HepG2 (cell line): ENCODE measurements around the gene TMEM63C. TPM values are rescaled to one million over a fixed set of nuclear protein-coding genes. Genes with fewer than 3 reads are reported as not detected.
A peak's percentile ranks its signal among the peaks of the same experiment; 100 is the strongest.

Experiments used
- GATAD1 ChIP-seq: IDR thresholded peaks from 2 replicates; pipeline ENCODE4 v1.6.1; 2016; ENCODE audit warnings: missing genetic modification reagents, missing compliant biosample characterization
- HDAC1 ChIP-seq: sonication (generic); formaldehyde crosslinking; IDR thresholded peaks from 2 replicates; pipeline ENCODE4 v1.5.1; 2020; ENCODE audit warnings: mild to moderate bottlenecking, missing genetic modification reagents
- MEIS1 ChIP-seq: sonication (generic); formaldehyde crosslinking; IDR thresholded peaks from 2 replicates; pipeline ENCODE4 v1.9.0; 2021; ENCODE audit warnings: mild to moderate bottlenecking, missing genetic modification reagents, moderate library complexity, borderline replicate concordance
- MEIS2 ChIP-seq: sonication (generic); formaldehyde crosslinking; IDR thresholded peaks from 2 replicates; pipeline ENCODE4 v1.9.0; 2021; ENCODE audit warnings: mild to moderate bottlenecking, missing genetic modification reagents
- MTF2 ChIP-seq: sonication (generic); formaldehyde crosslinking; IDR thresholded peaks from 2 replicates; pipeline ENCODE4 v1.5.0; 2020; ENCODE audit warnings: missing genetic modification reagents, borderline replicate concordance
- NCOA2 ChIP-seq: sonication (generic); formaldehyde crosslinking; IDR thresholded peaks from 2 replicates; pipeline ENCODE4 v1.8.0; 2022; ENCODE audit warnings: inconsistent platforms
- SAP130 ChIP-seq: IDR thresholded peaks from 2 replicates; pipeline ENCODE4 v1.6.1; 2016; ENCODE audit warnings: low read depth
- ZFX ChIP-seq: sonication (generic); formaldehyde crosslinking; IDR thresholded peaks from 2 replicates; pipeline ENCODE4 v1.4.0; 2020; ENCODE audit warnings: mild to moderate bottlenecking, low read depth, missing genetic modification reagents, moderate library complexity
- ZNF547 ChIP-seq: sonication (generic); formaldehyde crosslinking; IDR thresholded peaks from 2 replicates; pipeline ENCODE4 v1.5.1; 2020; ENCODE audit warnings: mild to moderate bottlenecking, missing genetic modification reagents
- ZNF652 ChIP-seq: IDR thresholded peaks from 2 replicates; pipeline ENCODE4 v1.6.1; 2016; ENCODE audit warnings: low read depth, borderline replicate concordance
- ZNF687 ChIP-seq: sonication (generic); formaldehyde crosslinking; IDR thresholded peaks from 2 replicates; pipeline ENCODE4 v1.5.1; 2020; ENCODE audit warnings: mild to moderate bottlenecking, missing genetic modification reagents, moderate library complexity
- polyA plus RNA-seq, 8 experiments: library from polyadenylated mRNA; depleted of rRNA in 3 of 8; stranded (reverse) in 7 of 8; unstranded in 1 of 8; fragments of >200 nt; fragmentation: Illumina TruSeq in 4 of 8; extraction: Trizol in 4 of 8; gene quantifications; 2 replicates each; pipeline versions ENCODE4 v1.2.1 to v1.2.3, GENCODE V29; 2011 to 2016; ENCODE audit warnings: low read depth in 4 of 8, missing spikeins in 1 of 8, mixed read lengths in 1 of 8; ENCODE audit not compliant: insufficient read depth in 1 of 8
- total RNA-seq, 5 experiments: library from RNA; depleted of rRNA; stranded (reverse); fragments of >200 nt; fragmentation: Illumina TruSeq; extraction: Trizol; gene quantifications; 2 replicates each; pipeline ENCODE4 v1.2.3, GENCODE V29; 2016; ENCODE audit warnings: low read depth in 1 of 5
- TF ChIP-seq, protein P1 (sequence below): sonication (generic); formaldehyde crosslinking; IDR thresholded peaks from 2 replicates; pipeline ENCODE4 v1.5.0; 2020; ENCODE audit warnings: mild to moderate bottlenecking, missing genetic modification reagents, borderline replicate concordance
- TF ChIP-seq, protein P2 (sequence below): sonication (generic); formaldehyde crosslinking; IDR thresholded peaks from 2 replicates; pipeline ENCODE4 v1.5.0; 2020; ENCODE audit warnings: mild to moderate bottlenecking, missing genetic modification reagents, moderate library complexity
- TF ChIP-seq, protein P3 (sequence below): IDR thresholded peaks from 2 replicates; pipeline ENCODE4 v1.6.1; 2012; ENCODE audit warnings: inconsistent platforms

The TMEM63C gene
- total and polyA plus RNA-seq, 2 of the 13 experiments (the other 11 are each of a cell fraction or from before 2014, with no cell fraction given): 0.17 to 0.27 TPM

GRCh38 chr14:77181603-77182437, at the start of gene TMEM63C (continued):
- TF ChIP-seq GATAD1 (CRISPR knock-in tag) (no peak), MTF2 (peak; percentile 53; the same call in 1 of the 2 replicates), ZNF547 (CRISPR knock-in tag) (0 out of 2 replicates have a peak, but pooled peaks have one; percentile 52), NCOA2 (CRISPR knock-in tag) (no peak), MEIS1 (CRISPR knock-in tag) (peak; percentile 30; the same call in 1 of the 2 replicates), ZNF652 (CRISPR knock-in tag) (no peak), ZFX (CRISPR knock-in tag) (peak; percentile 17; the same call in 1 of the 2 replicates), MEIS2 (CRISPR knock-in tag) (0 out of 2 replicates have a peak, but pooled peaks have one; percentile 36), HDAC1 (CRISPR knock-in tag) (no peak), ZNF687 (CRISPR knock-in tag) (peak; percentile 69), SAP130 (CRISPR knock-in tag) (peak; percentile 28; the same call in 1 of the 2 replicates)
- TF ChIP-seq, protein P1, sequence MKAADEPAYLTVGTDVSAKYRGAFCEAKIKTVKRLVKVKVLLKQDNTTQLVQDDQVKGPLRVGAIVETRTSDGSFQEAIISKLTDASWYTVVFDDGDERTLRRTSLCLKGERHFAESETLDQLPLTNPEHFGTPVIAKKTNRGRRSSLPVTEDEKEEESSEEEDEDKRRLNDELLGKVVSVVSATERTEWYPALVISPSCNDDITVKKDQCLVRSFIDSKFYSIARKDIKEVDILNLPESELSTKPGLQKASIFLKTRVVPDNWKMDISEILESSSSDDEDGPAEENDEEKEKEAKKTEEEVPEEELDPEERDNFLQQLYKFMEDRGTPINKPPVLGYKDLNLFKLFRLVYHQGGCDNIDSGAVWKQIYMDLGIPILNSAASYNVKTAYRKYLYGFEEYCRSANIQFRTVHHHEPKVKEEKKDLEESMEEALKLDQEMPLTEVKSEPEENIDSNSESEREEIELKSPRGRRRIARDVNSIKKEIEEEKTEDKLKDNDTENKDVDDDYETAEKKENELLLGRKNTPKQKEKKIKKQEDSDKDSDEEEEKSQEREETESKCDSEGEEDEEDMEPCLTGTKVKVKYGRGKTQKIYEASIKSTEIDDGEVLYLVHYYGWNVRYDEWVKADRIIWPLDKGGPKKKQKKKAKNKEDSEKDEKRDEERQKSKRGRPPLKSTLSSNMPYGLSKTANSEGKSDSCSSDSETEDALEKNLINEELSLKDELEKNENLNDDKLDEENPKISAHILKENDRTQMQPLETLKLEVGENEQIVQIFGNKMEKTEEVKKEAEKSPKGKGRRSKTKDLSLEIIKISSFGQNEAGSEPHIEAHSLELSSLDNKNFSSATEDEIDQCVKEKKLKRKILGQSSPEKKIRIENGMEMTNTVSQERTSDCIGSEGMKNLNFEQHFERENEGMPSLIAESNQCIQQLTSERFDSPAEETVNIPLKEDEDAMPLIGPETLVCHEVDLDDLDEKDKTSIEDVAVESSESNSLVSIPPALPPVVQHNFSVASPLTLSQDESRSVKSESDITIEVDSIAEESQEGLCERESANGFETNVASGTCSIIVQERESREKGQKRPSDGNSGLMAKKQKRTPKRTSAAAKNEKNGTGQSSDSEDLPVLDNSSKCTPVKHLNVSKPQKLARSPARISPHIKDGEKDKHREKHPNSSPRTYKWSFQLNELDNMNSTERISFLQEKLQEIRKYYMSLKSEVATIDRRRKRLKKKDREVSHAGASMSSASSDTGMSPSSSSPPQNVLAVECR (CRISPR knock-in tag): 0 out of 2 replicates have a peak, but pooled peaks have one; percentile 21
- TF ChIP-seq, protein P2, sequence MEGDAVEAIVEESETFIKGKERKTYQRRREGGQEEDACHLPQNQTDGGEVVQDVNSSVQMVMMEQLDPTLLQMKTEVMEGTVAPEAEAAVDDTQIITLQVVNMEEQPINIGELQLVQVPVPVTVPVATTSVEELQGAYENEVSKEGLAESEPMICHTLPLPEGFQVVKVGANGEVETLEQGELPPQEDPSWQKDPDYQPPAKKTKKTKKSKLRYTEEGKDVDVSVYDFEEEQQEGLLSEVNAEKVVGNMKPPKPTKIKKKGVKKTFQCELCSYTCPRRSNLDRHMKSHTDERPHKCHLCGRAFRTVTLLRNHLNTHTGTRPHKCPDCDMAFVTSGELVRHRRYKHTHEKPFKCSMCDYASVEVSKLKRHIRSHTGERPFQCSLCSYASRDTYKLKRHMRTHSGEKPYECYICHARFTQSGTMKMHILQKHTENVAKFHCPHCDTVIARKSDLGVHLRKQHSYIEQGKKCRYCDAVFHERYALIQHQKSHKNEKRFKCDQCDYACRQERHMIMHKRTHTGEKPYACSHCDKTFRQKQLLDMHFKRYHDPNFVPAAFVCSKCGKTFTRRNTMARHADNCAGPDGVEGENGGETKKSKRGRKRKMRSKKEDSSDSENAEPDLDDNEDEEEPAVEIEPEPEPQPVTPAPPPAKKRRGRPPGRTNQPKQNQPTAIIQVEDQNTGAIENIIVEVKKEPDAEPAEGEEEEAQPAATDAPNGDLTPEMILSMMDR: peak; percentile 15; the same call in 1 of the 2 replicates
- TF ChIP-seq, protein P3, sequence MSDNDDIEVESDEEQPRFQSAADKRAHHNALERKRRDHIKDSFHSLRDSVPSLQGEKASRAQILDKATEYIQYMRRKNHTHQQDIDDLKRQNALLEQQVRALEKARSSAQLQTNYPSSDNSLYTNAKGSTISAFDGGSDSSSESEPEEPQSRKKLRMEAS: 0 out of 2 replicates have a peak, but pooled peaks have one; percentile 17
